ENCODE results near the gene HOXA5.

The HOXA5 gene

GRCh38 chr7:27126596-27127327 lies 16.7 kb downstream of the HOXA5 start:
- TF ChIP-seq CREB5 (CRISPR knock-in tag; IDR thresholded peaks at IDR 0.05; ENCODE audit: low read depth) (no peak), ZFP3 (CRISPR knock-in tag; IDR thresholded peaks at IDR 0.05) (no peak), SNAI2 (CRISPR knock-in tag; IDR thresholded peaks at IDR 0.05) (no peak), ZNF565 (CRISPR knock-in tag; conservative IDR thresholded peaks at IDR 0.05; ENCODE audit: low read depth) (no peak), OSR1 (CRISPR knock-in tag; IDR thresholded peaks at IDR 0.05) (no peak), GLIS3 (CRISPR knock-in tag; IDR thresholded peaks at IDR 0.05) (no peak), ESRRG (CRISPR knock-in tag; IDR thresholded peaks at IDR 0.05) (no peak), PPARA (CRISPR knock-in tag; IDR thresholded peaks at IDR 0.05; ENCODE audit: borderline replicate concordance) (no peak), ISL1 (CRISPR knock-in tag; IDR thresholded peaks at IDR 0.05) (no peak)
- TF ChIP-seq, protein P1, sequence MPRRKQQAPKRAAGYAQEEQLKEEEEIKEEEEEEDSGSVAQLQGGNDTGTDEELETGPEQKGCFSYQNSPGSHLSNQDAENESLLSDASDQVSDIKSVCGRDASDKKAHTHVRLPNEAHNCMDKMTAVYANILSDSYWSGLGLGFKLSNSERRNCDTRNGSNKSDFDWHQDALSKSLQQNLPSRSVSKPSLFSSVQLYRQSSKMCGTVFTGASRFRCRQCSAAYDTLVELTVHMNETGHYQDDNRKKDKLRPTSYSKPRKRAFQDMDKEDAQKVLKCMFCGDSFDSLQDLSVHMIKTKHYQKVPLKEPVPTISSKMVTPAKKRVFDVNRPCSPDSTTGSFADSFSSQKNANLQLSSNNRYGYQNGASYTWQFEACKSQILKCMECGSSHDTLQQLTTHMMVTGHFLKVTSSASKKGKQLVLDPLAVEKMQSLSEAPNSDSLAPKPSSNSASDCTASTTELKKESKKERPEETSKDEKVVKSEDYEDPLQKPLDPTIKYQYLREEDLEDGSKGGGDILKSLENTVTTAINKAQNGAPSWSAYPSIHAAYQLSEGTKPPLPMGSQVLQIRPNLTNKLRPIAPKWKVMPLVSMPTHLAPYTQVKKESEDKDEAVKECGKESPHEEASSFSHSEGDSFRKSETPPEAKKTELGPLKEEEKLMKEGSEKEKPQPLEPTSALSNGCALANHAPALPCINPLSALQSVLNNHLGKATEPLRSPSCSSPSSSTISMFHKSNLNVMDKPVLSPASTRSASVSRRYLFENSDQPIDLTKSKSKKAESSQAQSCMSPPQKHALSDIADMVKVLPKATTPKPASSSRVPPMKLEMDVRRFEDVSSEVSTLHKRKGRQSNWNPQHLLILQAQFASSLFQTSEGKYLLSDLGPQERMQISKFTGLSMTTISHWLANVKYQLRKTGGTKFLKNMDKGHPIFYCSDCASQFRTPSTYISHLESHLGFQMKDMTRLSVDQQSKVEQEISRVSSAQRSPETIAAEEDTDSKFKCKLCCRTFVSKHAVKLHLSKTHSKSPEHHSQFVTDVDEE (CRISPR knock-in tag; IDR thresholded peaks at IDR 0.05), result no peak
- ATAC-seq, result no peak

DNA sequence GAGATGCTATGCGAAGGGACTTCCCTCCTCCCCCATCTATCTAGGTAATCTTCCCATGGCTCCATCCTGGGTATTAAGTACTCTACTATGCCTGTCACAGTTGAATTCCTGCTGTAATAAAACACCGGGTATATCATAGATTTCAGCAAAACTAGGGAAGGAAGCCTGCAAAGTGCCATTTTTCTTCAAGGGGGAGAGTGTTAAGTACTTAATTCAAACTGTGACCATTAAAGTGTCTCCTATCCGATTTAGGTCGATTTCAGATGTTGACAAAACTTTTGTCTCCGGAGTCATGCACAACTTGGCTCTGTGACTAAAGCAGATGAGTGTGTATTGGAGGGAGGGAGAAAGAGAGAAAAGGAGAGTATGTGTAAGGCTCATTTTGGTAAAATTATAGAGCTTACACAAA lies 17.5 kb downstream of the HOXA5 start:
- ATAC-seq, result no peak
- TF ChIP-seq RARB (CRISPR knock-in tag; IDR thresholded peaks at IDR 0.05) (no peak), PPARA (CRISPR knock-in tag; IDR thresholded peaks at IDR 0.05; ENCODE audit: borderline replicate concordance) (no peak), ARNTL (CRISPR knock-in tag; IDR thresholded peaks at IDR 0.05; ENCODE audit: borderline replicate concordance, low read depth) (no peak), ESRRG (CRISPR knock-in tag; IDR thresholded peaks at IDR 0.05) (no peak), BACH2 (CRISPR knock-in tag; IDR thresholded peaks at IDR 0.05; ENCODE audit: borderline replicate concordance) (no peak), TOX (CRISPR knock-in tag; IDR thresholded peaks at IDR 0.05; ENCODE audit: borderline replicate concordance) (no peak), ZC3H10 (CRISPR knock-in tag; IDR thresholded peaks at IDR 0.05) (no peak), POU6F1 (CRISPR knock-in tag; IDR thresholded peaks at IDR 0.05; ENCODE audit: borderline replicate concordance, low read depth) (no peak), ISL1 (CRISPR knock-in tag; IDR thresholded peaks at IDR 0.05) (no peak), ZNF565 (CRISPR knock-in tag; conservative IDR thresholded peaks at IDR 0.05; ENCODE audit: low read depth) (no peak), SNAI2 (CRISPR knock-in tag; IDR thresholded peaks at IDR 0.05) (no peak), OSR1 (CRISPR knock-in tag; IDR thresholded peaks at IDR 0.05) (no peak), ZNF8 (CRISPR knock-in tag; IDR thresholded peaks at IDR 0.05) (no peak), ZFP30 (CRISPR knock-in tag; IDR thresholded peaks at IDR 0.05) (no peak), GLIS3 (CRISPR knock-in tag; IDR thresholded peaks at IDR 0.05) (no peak)
- TF ChIP-seq, protein P1 (CRISPR knock-in tag; IDR thresholded peaks at IDR 0.05), result no peak
- TF ChIP-seq, protein P2, sequence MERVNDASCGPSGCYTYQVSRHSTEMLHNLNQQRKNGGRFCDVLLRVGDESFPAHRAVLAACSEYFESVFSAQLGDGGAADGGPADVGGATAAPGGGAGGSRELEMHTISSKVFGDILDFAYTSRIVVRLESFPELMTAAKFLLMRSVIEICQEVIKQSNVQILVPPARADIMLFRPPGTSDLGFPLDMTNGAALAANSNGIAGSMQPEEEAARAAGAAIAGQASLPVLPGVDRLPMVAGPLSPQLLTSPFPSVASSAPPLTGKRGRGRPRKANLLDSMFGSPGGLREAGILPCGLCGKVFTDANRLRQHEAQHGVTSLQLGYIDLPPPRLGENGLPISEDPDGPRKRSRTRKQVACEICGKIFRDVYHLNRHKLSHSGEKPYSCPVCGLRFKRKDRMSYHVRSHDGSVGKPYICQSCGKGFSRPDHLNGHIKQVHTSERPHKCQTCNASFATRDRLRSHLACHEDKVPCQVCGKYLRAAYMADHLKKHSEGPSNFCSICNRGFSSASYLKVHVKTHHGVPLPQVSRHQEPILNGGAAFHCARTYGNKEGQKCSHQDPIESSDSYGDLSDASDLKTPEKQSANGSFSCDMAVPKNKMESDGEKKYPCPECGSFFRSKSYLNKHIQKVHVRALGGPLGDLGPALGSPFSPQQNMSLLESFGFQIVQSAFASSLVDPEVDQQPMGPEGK (CRISPR knock-in tag; IDR thresholded peaks at IDR 0.05; ENCODE audit: borderline replicate concordance), result no peak
